Mucosa of descending colon (tissue), 3 donors: Measurements from ENCODE around the gene KCNK7. TPM values are rescaled to one million over a fixed set of nuclear protein-coding genes. Genes with fewer than 3 reads are reported as not detected.

ENCODE experiments used
- ATAC-seq: fragments of 200-7000 bp; cut with Tn5 transposase; one replicate; pipeline ENCODE4 v1.9.1; 2020; ENCODE audit warnings: mild to moderate bottlenecking, moderate library complexity
- DNase-seq, 3 donors: peaks; one replicate each; pipeline ENCODE4 v3.0.0-alpha.2; 2020
- H3K36me3 ChIP-seq: fragments of 200-600 bp; one replicate; pipeline ENCODE4 v1.8.0; 2021; ENCODE audit warnings: low read depth, mild to moderate bottlenecking
- H3K4me1 ChIP-seq: fragments of 200-600 bp; one replicate; pipeline ENCODE4 v1.8.0; 2021; ENCODE audit warnings: low read depth, mild to moderate bottlenecking
- H3K4me3 ChIP-seq: fragments of 200-600 bp; one replicate; pipeline ENCODE4 v1.8.0; 2021; ENCODE audit warnings: mild to moderate bottlenecking
- H3K9me3 ChIP-seq: fragments of 200-600 bp; one replicate; pipeline ENCODE4 v1.8.0; 2021; ENCODE audit warnings: mild to moderate bottlenecking
- intact Hi-C, 2 donors: fragments of 100-400 bp; cut with DNase I in 1 of 2; cut with micrococcal nuclease in 1 of 2; formaldehyde crosslinking; loops; one replicate each; pipeline versions ENCODE4 v1.11.0 to v1.11.1; 2022; cut with DNase I, micrococcal nuclease
- total RNA-seq, 3 donors: library from RNA; stranded (reverse); fragmentation: NEBNext Ultra II Directional in 2 of 3; extraction: Animal tissue kit (Norgen Biotek cat#: 25700) in 2 of 3; gene quantifications; one replicate each; pipeline versions ENCODE4 v1.2.1 to v1.2.4, GENCODE V29; 2021 to 2023
- TF ChIP-seq, protein P1 (sequence below): fragments of 200-600 bp; IDR thresholded peaks from one replicate; pipeline ENCODE4 v1.8.0; 2022; ENCODE audit warnings: antibody characterized with exemption, mild to moderate bottlenecking
- donor health status: DM: no; HTN: no; CAD: no; lungs with moderate emphysema.
- donor health status: DM: no; HTN: no; CAD: no.
- donor health status: DM: no; HTN: yes; CAD: no.

Gene KCNK7
- total RNA-seq, 3 donors from 2014 or later: 0.49 to 1.7 (median 1.5) TPM

DNA sequence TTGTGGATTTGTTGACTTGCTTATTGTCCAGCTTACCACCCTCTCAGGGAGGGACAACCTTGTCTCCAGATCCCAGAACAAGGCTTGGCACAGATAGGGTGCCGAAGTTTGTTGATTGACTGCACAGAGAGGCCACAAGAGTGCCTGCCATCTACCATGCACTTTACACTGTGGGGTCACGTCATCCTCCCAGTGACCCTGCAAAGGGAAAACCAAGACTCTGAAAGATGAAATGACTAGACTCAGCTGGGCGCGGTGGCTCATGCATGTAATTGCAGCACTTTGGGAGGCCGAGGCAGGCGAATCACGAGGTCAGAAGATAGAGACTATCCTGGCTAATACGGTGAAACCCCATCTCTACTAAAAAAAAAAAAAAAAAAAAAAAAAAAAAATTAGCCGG, 32.8 kb downstream of the KCNK7 start:
- TF ChIP-seq, protein P1, sequence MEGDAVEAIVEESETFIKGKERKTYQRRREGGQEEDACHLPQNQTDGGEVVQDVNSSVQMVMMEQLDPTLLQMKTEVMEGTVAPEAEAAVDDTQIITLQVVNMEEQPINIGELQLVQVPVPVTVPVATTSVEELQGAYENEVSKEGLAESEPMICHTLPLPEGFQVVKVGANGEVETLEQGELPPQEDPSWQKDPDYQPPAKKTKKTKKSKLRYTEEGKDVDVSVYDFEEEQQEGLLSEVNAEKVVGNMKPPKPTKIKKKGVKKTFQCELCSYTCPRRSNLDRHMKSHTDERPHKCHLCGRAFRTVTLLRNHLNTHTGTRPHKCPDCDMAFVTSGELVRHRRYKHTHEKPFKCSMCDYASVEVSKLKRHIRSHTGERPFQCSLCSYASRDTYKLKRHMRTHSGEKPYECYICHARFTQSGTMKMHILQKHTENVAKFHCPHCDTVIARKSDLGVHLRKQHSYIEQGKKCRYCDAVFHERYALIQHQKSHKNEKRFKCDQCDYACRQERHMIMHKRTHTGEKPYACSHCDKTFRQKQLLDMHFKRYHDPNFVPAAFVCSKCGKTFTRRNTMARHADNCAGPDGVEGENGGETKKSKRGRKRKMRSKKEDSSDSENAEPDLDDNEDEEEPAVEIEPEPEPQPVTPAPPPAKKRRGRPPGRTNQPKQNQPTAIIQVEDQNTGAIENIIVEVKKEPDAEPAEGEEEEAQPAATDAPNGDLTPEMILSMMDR: no peak
- Histone ChIP-seq H3K4me1 (peaks cover 24% of the 10 kb centered on the region), H3K36me3 (no peaks in the 10 kb centered on the region), H3K9me3 (no peaks in the 10 kb centered on the region), H3K4me3 (no peak overlapping the region)
- ATAC-seq (no peak), DNase-seq (no peak)
- intact Hi-C loops: no loop called here

DNA sequence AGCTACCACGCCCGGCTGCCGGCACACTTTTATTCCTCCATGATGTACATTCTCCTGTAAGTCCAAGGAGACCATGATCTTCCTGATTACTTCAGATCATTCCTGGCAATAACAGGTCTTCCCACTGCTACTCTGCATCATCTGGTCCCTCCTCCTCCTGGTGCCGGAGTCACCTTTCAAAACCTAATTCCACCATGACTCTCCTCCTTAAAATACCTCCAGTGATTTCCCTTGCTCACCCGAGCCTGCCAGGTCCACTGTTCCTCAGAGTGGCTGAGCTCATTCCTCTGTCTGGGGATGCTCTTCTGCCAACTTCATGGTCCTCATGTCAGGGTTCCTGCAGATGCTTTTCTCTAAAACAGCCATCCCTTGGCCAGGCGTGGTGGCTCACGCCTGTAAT, 33.6 kb downstream of the KCNK7 start:
- intact Hi-C loops: no loop called here
- TF ChIP-seq, protein P1: no peak

DNA sequence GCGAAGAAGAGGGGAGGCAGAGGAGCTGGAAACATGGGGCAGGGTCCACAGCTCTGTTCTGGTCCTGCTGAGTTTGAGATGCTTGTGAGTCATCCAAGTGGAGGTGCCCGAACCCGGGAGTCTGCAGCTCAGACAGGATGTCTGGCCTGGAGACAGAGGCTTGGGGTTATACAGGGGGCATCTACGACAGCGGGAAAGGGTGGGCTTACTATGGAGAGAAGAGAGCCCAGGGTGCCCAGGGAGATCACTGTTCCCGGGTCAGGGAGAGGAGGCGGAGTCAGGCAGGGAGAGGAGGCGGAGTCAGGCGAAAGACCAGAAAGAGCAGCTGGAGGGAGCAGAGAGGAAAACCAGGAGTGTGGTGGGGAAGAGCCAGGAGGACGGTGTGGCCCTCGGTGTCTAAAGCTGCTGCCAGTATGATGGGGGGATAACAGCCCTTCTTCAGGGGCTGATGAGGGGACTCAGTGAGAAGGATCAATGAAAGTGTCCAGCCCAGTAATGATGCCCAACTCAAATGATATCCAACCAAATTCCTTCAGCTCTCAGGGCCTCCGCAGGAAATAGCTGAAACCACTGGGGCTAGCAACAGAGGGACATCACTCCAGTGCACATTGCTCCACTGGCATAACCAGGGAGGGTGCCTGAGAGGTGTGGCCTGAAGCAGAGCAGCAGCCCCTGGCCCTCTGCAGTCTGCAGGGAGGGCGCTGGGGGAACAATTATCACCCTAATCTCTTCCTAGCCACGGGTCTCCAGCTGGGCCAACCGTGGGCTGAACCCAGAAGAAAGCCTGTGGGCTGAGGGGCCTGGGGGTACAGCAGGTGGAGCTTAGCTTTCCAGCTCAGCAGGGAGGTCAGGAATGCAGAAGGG, 34.8 kb downstream of the KCNK7 start:
- Histone ChIP-seq H3K4me1 (peaks cover 22% of the 10 kb centered on the region), H3K9me3 (no peaks in the 10 kb centered on the region), H3K36me3 (no peaks in the 10 kb centered on the region), H3K4me3 (no peak overlapping the region)
- TF ChIP-seq, protein P1: no peak
- DNase-seq: peak in 2 of 3 donors; percentile 65 to 67
- ATAC-seq: peak; percentile 13
- intact Hi-C loops: no loop called here

More for the DNA sequence above, 33.6 kb downstream of the KCNK7 start:
- H3K9me3 ChIP-seq: no peaks in the 10 kb centered on the region
- H3K4me1 ChIP-seq: peaks cover 20% of the 10 kb centered on the region
- no peak overlapping the region for H3K4me3 ChIP-seq
- DNase-seq: no peak
- H3K36me3 ChIP-seq: no peaks in the 10 kb centered on the region
- no peak for ATAC-seq

DNA sequence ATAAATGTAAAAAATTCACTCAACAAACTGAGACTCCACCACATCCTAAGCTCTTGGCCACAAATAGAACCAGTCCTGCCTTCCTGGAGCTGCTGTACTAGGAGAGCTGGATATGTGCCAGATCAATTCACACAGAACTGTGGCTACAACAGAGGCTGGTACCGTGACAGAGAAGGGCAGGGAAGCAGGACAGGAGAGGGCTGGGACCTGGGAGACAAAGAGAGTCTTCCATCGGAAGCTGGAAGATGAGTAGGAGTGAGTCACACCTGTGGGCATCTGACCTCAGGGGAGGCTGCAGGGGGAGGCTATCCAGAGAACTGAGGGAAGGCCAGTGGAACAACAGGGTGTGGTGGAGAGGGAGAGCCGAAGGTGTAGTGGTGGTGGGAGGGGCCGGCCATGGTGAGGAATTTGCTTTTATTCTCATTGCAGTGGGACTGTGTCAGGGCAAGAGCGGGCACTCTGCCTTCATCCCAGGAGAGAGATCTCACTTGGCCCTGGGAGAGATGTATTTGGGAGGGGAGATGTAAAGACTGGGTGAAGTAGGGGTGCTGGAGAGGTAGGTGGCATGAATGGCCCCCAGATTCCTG, 35.6 kb downstream of the KCNK7 start:
- H3K36me3 ChIP-seq: no peaks in the 10 kb centered on the region
- intact Hi-C loops: no loop called here
- TF ChIP-seq, protein P1: no peak
- ATAC-seq (peak; percentile 58), DNase-seq (peak in 1 of 3 donors; percentile 56)
- peaks cover 25% of the 10 kb centered on the region for H3K4me1 ChIP-seq
- no peaks in the 10 kb centered on the region for H3K9me3 ChIP-seq
- H3K4me3 ChIP-seq: no peak overlapping the region

DNA sequence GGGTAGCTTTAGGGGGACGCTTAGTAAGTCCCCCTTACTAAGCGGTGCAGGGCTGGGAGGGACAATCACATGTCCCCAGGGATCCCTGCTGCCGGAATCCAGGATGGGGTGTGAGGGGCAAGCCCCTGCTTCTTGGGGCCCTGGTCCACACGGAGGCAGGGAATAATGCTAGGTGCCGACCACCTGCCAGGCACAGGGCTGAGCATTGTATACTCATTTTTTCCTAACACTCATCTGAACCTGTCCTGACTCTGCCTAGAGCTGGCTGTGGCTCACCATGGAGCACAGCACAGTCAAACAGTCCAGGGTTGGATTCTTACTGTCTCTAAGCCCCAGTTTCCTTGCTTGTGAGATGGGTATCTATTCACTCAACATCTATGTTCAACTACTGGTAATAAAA, 36.1 kb downstream of the KCNK7 start:
- no peak overlapping the region for H3K4me3 ChIP-seq

More for the DNA sequence above, 36.1 kb downstream of the KCNK7 start:
- DNase-seq (no peak), ATAC-seq (no peak)
- no peaks in the 10 kb centered on the region for H3K9me3 ChIP-seq
- H3K36me3 ChIP-seq: no peaks in the 10 kb centered on the region
- intact Hi-C loops: no loop called here
- H3K4me1 ChIP-seq: peaks cover 25% of the 10 kb centered on the region
- TF ChIP-seq, protein P1: no peak
